Activated CD8-positive, alpha-beta memory T cell treated with anti-CD3 and anti-CD28 coated beads for 48 hours (primary cell): Measurements from ENCODE around the gene EEF2K.
"Not testable (repeated sequence)": the region's sequence is repeated elsewhere in the genome, so short reads cannot be mapped to it uniquely, and the experiment has no call there.

Experiments
- DNase-seq, 3 experiments: peaks; one replicate each; pipeline ENCODE4 v3.0.0-alpha.2; 2020; ENCODE audit warnings: low read depth in 2 of 3, low spot score in 2 of 3

Gene EEF2K

DNA sequence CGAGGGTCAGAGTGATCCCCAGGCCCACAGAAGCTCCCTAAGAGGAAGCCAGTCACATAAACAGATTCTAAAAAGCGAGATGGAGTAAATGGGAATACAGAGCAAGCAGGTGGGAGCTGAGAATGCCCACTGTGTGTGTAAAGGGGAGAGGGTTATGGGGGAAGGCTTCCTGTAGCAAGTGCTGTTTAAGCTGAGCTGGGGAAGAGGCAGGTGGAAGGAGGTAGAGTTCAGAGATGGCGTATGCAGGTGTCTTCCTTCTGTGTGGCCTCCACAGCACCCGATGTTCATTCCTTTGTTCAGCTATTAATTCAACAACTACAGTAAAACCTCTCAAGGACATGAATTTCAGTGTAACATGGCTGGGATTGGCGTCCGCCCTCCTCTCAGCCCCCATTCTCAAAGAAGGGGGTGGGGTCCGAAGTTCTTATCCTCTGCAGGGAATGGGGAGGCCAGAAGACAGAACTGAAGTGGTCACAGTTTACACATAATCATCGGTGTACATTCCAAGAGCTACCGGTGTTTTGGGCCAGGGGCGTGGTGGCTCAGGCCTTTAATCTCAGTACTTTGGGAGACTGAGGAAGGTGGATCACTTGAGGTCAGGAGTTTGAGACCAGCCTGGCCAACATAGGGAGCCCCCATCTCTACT lies 1.8 kb downstream of the EEF2K start:
- DNase-seq: no peak

DNA sequence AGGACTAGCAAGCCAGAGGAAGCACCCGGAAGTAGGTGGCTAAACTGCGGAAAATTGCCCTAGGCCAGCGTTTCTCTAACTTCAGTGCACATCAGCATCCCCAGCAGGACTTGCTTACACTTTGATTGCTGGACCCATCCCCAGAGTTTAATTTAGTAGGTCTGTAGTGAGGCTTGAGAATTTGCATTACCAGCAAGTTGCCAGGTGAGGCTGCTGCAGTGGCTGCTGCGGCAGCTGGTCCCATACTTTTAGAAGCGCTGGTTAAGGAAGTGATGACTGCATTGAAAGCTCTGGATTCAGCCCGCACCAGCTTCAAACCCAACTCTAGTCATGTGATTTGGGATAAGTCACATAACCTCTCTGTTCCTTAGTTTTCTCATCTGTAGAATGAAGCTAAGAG lies 4.2 kb downstream of the EEF2K start:
- DNase-seq: no peak

DNA sequence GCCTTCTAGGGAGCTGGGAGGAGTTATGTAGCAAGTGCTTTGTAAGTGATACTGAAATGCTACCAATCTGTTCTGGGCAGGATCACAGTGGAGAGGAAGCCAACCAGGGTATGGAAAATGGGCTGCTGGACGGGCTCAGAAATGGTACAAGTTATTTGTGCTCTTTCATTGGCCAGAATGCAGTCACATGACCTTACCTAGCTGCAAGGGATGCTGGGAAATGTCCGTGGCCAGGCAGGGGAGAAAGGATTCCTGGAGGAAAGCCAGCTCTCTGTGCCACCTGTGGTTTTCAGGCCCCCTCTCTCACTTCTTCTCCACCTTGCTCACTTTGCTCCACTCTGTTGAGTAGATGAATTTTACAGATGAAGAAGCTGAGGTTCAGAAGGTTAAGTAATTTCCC lies 4.8 kb downstream of the EEF2K start:
- no peak for DNase-seq

DNA sequence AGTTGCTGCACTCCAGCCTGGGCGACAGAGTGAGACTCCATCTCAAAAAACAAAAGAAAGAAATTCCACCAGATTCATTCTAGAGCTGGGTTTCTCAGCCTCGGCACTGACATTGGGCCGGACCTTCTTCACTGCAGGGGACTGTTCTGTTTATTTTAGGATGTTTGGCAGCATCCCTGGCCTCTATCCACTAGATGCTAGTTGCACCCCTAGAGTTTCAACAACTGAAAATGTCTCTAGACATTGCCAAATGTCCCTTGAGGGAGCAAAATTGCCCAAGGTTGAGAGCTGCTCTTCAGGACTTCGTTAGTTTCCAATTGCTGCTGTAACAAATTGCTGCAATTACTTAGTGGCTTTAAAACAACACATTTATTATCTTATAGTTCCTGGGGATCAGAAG lies 7.2 kb downstream of the EEF2K start:
- DNase-seq: no peak

DNA sequence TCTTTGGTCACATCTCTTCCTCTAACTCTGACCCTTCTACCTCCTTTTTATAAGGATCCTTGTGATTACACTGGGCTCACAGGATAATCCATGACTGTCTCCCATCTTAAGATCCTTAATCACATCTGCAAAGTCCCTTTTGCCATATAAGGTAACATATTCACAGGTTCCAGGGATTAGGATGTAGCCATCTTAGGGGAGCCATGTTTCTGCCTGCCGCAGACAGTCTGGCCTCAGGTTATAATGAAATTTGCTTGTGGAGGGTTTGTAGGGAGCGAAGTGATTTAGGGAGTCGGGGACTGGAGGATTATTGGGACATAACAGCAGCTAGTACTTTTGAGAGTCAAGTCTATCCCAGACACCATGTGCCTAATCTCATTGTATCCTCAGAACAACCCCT lies 7.7 kb downstream of the EEF2K start:
- DNase-seq: no peak

DNA sequence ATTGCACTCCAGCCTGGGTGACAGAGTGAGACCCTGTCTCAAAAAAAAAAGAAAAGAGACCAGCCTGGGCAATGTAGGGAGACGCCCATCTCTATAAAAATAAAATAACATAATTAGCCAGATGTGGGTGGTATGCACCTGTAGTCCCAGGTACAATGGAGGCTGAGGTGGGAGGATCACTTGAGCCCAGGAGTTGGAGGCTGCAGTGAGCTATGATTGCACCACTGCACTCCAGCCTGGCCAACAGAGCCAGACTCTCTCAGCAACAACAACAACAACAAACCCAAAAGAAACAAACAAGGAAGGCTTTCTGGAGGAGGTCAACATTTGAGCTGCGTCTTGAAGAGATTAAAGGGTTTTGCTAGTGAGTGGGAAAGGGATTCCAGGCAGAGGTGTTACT lies 8.3 kb downstream of the EEF2K start:
- no peak for DNase-seq

DNA sequence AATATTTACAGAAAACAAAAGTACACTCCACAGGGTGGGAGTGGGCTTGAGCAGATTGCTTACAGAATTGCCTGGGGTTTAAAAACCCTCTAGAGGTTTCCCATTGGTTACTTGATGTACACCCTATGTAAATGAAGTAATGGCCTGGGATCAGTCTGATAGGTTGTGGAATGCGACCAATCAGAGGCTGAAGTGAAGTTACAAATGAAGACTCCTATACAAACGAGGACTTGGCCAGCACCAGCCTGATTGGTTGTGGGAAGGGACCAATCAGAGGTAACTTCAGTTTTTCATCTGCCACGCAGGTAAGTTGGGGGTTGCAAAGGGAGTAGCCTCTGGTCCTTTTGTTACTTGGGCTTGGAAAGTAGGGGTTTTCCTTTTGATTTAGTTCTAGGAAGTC lies 8.8 kb downstream of the EEF2K start:
- no peak for DNase-seq

DNA sequence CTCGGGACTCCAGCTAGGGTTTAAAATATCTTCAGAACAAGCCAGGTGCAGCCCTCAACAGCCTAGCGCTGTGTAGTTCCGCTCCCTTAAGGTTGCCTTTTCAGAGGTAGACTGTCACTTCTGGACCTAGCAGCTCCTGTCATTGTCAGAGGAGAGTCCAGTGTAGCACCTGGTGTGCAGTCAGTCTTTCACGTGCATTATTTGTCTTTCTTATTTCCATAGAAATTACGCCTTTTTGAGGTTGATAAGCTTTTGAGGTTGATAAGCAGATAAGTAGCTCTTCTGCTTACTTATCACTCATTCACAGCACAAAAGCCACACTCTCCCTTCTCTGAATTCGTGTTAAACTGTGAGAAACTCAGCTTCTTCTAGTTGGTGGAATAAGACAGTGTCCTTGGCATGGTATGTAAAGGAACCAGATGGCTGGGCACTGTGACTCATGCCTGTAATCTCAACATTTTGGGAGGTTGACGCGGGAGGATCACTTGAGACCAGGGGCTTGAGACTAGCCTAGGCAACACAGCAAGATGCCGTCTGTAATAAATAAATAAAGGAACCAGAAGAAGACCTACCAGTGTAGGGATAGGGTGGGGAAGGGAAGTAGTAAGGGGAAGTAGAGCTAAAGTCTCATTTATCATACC lies 10.2 kb downstream of the EEF2K start:
- DNase-seq: no peak

DNA sequence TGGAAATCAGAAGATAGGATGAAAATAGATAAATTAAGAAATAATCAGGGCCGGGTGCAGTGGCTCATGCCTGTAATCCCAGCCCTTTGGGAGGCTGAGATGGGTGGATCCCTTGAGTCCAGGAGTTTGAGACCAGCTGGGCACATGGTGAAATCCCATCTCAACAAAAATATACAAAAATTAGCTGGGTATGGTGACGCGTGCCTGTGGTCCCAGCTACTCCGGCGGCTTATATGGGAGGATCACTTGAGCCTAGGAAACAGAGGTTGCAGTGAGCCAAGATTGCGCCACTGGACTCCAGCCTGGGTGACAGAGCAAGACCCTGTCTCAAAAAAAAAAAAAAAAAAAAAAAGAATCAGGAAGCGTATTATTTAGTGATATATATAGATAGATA lies 10.8 kb downstream of the EEF2K start:
- DNase-seq: not testable (repeated sequence)

DNA sequence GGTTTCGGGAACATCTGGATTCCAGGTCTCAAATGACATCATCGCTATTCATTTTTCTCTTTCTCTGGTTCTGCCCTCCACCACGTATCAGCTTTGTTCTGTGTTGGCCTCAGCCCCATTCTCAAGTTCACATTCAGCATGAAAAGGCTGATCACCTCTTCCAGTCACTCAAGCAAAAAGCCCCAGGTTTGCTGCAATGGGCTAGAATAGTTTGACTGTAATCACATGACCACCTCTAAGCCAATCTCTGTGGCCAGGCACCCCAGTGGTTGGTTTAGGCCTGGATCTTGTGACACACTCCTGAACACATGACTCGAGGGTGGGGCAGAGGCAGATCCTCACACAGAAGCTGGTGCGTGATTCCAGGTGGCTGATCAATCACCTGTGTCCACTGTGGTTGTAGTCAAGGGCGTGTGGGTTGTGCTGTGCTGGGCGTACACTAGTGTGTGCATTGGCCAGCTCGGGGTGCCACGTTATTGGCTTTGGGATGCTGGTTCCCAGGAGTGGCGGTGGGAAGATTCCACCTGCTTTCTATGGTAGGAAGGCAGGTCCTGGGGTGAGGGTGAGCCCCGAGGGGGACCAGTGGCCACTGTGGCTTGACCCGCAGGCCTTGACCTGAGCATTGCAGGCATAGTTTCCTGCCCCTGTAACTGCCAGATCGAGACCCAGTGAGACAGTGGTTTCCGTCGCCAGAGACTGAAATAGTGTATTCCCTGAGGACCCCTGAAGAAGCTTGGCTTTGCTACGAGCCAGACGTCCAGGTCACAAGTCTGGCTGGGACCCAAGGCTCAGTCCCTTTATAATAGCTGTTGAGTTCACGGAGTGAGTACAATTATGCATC lies 12.0 kb downstream of the EEF2K start:
- DNase-seq: no peak

DNA sequence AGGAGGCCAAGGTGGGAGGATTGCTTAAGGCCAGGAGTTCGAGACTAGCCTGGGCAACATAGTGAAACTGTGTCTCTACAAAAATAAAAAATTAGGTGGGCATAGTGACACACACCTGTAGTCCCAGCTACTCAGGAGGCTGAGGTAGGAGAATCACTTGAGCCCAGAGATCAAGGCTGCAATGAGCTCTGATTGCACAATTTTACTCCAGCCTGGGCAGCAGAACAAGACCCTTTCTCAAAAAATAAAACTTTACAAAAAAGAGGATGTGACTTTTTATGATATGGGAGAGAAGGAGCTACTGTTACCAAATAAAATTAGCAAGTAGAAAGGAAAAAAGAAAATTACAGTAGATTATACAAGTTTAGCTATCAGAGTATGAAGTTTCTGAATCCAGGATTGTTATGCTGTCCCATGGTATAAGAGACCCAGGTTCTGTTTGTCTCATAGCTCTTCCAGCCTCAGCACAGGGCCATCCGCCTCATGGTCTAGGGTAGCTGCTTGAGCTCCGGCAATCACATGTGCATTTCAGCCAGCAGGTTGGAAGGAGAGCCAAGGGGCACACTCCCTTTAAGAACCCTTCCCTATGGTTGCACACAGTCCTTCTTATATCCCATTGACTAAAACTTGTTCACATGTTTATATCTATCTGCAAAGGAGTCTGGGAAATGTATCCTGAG lies 13.5 kb downstream of the EEF2K start:
- DNase-seq: no peak

DNA sequence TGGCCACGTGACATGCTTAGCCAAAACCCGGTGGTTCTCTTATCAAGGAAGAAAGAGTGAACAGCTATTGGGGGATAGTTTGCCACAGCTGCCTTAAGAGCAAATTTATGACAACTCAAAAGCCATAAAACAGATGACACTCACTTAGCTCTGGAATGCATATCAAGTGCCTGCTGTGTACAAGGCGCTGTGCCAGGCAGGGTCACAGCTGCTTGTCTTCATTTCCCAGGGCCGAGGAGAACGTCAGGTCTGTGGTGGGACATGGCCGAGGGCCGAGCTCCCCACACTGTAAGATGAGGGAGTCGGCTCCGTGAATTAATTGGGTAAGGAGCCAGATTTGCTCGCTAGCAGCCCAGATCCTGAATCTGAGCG lies 14.0 kb downstream of the EEF2K start:
- no peak for DNase-seq

DNA sequence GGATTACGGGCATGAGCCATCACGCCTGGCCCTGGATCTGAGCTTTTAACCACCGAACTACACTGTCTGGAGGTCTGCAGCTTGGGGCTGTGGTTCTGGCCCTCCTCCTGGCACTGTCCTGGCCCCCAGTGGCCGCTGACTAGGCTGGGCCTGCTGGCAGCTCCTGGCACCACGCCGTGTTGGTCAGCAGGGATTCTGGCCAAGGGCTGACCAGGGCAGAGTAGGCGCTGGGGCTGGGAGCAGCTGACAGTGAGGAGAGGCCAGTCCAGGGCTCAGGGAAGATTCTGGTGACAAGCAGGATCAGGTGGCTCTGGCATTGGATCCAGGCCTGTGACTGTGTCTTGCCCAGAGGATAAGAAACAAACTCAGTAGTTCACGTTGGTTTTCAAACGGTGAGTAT lies 14.6 kb downstream of the EEF2K start:
- no peak for DNase-seq

DNA sequence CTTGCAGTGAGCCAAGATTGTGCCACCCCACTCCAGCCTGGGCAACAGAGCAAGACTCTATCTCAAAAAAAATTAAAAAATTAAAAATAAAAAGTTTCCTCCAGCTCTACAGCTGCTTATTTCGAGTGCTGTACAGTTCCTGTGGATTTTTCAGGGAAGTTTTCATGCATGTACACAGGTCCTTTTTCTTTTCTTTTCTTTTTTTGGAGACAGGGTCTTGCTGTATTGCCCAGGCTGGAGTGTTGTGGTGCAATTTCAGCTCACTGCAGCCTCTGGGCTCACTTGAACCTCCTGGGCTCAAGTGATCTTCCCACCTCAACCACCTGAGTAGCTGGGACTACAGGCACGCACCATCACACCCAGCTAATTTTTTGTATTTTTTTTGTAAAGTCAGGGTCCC lies 15.9 kb downstream of the EEF2K start:
- DNase-seq: no peak

DNA sequence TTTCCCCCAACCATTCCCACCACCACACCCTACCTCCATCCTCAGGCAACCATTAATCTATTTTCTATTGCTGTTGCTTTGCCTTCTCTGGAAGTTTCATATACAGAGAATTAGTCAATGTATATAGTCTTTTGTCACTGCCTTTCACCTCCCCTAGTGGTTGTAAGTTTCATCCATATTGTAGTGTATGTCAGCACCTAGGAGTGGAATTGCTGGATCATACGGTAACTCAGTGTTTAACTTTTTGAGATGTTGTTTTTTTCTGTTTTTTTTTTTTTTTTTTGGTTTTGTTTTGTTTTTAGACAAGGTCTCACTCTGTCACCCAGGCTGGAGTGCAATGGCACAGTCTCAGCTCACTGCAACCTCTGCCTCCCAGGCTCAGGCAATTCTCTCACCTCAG lies 16.9 kb downstream of the EEF2K start:
- no peak for DNase-seq

DNA sequence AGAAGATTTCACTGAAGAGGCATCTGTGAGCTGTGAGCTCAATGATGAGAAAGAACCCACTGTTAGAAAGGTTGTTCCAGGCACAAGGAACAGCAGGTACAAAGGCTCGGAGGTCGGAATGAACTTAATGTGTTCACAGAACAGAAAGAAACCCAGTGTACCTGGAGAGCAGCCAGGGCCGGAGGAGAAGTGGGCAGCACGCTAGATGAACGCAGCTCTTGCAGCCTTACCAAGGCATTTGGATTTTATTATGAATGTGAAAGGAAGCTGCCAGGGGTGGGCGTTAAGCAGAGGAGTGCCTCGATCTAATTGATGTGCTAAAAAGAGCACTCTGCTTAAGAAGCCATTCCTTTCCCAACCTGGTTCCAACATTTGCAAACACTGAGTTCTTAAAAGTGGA lies 19.0 kb downstream of the EEF2K start:
- no peak for DNase-seq

DNA sequence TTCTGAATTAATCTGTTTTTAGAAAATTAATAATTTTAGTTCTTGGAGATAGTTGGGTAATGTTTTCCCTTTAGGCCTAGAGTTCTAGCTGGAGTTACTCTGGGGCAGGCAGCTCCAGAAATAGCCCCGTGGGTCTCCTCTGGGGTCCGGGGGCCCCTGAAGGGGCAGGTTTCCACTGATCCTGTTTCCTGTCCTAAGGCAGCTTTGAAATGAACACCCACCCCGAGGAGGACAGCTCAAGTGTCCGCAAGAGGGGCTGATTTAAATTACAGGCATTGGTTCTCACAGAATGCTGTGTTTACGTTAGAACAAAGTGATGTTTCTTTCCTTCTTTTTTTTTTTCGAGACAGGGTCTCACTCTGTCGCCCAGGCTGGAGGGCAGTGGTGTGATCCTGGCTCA lies 23.8 kb downstream of the EEF2K start:
- DNase-seq: no peak

DNA sequence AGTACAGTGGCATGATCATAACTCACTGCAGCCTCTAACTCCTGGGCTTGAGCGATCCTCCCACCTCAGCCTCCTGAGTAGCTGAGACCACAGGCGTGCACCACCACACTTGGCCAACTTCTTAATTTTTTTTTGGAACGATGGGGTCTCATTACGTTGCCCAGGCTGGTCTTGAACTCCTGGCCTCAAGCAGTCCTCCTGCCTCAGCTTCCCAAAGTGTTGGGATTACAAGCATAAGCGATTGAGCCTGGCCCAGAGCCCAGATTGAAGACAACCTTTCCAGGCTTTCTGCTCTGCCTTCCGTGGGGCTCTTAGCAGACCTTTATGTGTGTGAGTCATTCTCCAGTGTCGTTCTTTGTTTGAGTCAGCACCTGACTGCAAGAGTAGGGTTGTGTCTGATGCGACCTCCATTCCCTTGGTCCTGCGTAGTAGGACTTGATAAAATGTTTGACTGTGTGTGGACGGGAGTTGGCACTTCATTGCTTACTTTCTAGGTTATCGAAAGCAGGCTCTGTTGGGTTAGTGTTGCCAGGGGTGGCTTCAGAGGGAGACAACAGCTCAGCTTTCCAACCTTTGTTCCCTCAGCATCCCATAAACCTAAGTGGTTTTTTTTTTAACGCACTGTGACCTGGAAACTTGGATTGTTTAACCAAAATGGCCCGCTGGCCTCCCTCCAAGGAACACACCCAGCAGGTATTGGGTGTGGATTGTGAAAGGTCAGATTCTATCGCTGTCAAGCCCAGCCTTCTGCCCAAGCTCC lies 26.4 kb downstream of the EEF2K start:
- DNase-seq: no peak

DNA sequence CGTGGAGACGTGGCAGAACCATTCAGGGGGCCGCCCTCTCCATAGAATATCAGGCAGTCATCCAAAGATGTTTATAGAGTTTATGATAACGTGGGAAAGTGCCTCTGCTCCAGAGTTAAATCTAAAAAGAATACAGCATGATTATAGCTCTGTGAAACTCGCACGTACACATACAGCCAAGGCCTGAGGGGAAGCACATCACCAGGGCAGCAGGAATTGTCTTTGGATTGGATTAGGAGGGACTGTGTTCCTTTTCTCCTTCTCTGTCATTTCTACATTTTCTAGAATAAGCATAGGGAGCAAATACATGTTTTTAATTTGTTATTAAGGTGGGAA lies 26.9 kb downstream of the EEF2K start:
- no peak for DNase-seq

DNA sequence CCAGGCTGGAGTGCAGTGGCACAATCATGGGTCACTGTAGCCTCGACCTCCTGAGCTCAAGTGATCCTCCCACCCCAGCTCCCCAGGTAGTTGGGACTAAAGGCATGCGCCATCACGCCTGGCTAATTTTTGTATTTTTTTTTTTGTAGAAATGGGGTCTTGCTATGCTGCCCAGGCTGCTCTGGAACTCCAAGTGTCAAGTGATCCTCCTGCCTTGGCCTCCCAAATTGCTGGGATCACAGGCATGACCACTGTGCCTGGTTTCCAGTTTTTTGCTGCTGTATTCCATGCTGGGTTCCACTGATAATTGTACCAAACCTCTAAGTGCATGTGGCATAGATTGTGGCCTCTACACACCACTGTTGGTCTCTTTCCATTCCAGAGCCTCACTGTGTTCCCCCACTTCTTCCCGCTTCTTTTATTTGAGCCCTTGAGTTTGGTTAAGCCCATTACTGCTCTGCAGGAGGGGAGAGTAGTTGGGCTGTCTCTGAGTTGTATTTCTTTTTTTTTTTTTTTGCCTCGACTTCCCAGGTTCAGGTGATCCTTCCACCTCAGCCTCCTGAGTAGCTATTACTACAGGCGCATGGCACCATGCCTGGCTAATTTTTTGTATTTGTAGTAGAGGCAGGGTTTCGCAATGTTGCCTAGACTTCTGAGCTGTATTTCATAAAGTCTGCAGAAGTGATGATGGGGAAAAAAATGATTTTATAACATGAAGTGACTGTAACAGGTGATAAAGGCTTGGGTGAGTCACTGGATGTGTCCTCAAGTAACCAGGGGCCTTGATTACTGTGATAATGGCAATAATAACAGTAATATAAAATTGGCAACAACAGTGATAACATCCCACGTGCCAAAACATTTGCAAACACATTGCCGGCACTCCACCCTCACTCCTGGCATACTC lies 30.0 kb downstream of the EEF2K start:
- DNase-seq: no peak
